ENCODE results near the gene CEP164. TPM values are rescaled to one million over a fixed set of nuclear protein-coding genes. Genes with fewer than 3 reads are reported as not detected.
A peak's percentile ranks its signal among the peaks of the same experiment; 100 is the strongest.

Gene CEP164
- total and polyA plus RNA-seq, 9 of the 15 experiments (the other 6 are each of a cell fraction or from before 2014, with no cell fraction given), result 2.1 to 16.5 (median 10.4) TPM

GRCh38 chr11:117327567-117328374, at the start of gene CEP164 (continued):
- peak; percentile 83 for TF ChIP-seq MGA (IDR thresholded peaks at IDR 0.05)
- peak; percentile 88 for TF ChIP-seq NBN (IDR thresholded peaks at IDR 0.05; ENCODE audit: low read depth)
- peak; percentile 2; the same call in 1 of the 2 replicates for TF ChIP-seq BHLHE40 (IDR thresholded peaks at IDR 0.05; ENCODE audit: low read length)
- no peak for TF ChIP-seq HIVEP1 (CRISPR knock-in tag; IDR thresholded peaks at IDR 0.05)
- peak; percentile 71 for TF ChIP-seq CHD2 (IDR thresholded peaks at IDR 0.05; ENCODE audit: low read depth, low read length)
- TF ChIP-seq E4F1 (CRISPR knock-in tag; IDR thresholded peaks at IDR 0.05; ENCODE audit: borderline replicate concordance), result no peak
- no peak for TF ChIP-seq E2F5 (CRISPR knock-in tag; IDR thresholded peaks at IDR 0.05)
- peak; percentile 6 to 56; a peak in 1 of 4 replicates for TF ChIP-seq SIN3A (IDR thresholded peaks at IDR 0.05; ENCODE audit: borderline replicate concordance in 2 of 2, control insufficient read depth in 1 of 2, low read depth in 2 of 2, low read length in 2 of 2)
- peak; percentile 92 for TF ChIP-seq FOXP4 (CRISPR knock-in tag; IDR thresholded peaks at IDR 0.05; ENCODE audit: borderline replicate concordance)
